Measurements from ENCODE around the gene BIN1.

BIN1 gene

DNA sequence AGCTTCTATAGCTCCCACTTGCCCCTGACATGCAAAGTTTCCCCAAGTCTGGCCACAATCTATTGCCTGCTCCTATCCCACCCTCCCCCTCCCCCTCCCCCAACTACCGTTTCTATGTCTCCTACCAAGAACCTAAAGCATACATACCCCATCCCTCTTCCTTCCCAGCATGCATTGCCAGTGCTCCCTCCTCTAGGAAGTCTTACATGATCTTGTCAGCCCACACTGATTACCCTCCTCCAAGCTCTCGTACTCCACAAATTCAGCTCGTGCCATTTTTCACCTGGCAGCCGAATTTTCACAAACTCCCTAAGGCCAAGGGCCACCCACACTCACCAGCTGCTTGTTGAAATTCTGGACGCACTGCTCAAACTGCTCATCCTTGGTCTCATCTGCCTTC lies 30.7 kb downstream of the BIN1 start:
- no peak for DNase-seq (ENCODE audit: low read depth, low spot score)

DNA sequence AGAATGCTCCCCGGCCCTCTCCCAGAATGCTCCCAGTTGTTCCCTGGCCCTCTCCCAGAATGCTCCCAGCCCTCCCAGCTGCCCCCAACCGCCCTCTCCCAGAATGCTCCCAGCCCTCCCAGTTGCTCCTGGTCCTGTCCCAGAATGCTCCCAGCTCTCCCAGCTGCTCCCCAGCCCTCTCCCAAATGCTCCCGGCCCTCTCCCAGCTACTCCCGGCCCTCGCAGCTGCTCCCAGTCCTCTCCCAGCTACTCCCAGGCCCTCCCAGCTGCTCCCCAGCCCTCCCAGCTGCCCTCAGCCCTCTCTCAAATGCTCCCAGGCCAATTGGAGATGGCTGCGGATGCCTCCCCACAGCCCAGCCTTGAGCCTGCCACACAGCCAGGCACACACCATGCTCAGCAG lies 31.1 kb downstream of the BIN1 start:
- DNase-seq (ENCODE audit: low read depth, low spot score): no peak

DNA sequence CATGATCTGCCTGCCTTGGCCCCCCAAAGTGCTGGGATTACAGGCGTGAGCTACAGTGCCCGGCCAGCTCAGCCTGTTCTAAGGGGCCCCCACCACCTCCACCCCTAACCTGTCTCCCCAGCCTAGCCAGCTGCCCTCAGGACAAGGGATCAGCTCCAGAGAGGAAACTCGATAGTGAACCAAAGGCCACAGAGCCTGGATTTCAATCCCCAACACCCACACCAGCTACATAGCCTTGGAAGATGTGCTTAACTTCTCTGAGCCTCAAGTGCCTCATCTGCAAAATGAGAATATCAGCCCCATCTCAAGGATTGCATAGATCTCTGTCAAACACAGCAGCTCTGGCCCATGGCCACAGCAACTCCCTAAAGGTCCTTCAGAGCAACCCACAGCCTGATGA lies 32.0 kb downstream of the BIN1 start:
- DNase-seq (ENCODE audit: low read depth, low spot score): no peak

DNA sequence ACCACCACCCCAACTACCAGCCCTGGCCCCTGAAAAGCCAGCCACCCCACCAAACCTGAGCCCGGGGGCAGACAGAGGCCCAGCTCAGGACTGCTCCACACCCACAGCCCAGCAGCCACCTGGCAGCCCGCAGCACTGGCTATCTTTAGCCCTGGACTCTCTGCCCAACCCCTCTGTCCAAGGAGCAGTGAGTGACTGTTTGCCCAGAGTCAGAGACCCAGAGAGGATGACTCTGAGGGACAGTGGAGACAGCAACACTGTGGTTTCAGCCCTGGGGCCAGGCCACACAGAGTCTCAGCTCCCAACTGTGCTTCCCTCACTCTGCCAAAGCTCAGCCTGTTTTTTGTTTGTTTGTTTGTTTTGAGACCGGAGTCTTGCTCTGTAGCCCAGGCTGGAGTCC lies 32.6 kb downstream of the BIN1 start:
- peak; percentile 57 for DNase-seq (ENCODE audit: low read depth, low spot score)

DNA sequence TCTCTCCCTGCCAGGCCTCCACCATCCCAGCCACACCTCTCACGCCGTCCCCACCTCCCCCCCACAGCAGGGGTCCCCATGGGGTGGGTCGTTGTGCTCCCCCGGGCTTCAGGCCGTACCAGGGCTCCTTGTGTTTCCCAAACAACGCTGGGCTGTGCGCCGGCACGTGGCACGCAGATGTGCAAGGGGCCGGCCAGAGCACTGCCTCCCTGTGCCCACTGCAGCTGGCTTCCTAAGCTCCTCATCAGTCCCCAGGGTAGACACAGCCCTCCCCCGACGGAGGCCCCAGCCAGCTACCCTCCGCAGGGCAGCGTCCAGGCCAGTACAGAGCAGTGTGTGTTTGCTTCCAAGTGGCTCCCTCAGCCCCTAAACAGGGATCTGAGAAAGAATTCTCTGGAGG lies 34.0 kb downstream of the BIN1 start:
- DNase-seq (ENCODE audit: low read depth, low spot score): no peak

DNA sequence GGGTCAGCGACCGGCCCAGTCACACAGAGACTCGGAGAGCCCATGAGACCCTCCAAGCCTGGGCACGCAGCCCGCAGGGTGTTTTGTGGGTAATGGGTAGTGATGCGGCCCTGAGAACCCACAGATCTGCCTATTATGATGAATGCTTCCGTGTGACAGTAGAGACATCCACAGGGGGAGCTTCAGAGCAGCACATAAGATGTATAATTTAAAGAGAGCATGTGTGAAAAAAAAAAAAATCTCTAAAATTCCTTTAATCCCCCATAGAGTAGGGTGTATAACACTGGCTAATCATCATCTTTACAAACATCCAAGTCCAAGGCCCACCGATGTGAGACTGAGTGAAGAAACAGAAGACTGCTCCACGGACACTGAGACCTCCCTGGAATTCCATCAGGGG lies 34.6 kb downstream of the BIN1 start:
- no peak for DNase-seq (ENCODE audit: low read depth, low spot score)

DNA sequence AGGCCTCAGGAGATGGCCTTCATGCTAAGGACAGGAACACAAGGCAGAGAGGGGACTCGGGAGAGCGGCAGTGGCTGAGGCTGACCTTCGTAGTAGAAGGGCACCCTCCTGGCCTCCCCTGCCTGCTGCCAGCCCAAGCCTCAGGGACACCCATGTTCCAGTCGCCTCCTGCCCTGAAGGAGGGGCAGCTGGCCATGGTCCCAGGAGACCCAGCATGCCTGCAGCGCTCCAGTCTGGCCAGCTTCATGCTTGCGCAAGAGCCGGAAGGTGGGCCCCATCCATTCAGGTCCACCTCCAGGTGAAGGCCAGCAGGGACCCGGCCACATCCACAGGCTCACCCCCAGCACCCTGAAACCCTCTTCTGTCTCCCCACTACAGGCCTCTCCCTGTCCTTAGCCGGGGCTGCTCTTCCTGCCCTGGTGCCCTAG lies 35.0 kb downstream of the BIN1 start:
- DNase-seq (ENCODE audit: low read depth, low spot score): no peak

DNA sequence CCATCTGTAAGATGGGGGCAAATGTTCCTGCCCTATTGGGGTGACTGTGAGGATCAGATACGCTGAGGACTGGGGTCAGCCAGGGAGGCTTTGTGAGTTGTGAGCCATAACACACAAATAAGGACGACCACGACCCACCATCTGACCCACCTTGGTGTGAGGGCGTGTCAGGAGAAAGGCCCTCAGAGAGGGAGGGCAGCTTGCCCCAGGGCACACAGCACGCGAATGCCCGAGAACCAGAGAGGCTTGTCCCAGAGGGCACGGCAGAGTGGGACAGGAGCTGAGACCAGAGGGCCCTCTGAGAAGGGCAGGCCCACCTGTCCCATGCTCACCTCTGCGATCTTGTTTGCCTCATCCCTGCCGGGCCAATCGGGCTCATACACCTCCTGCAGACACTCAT lies 36.7 kb downstream of the BIN1 start:
- no peak for DNase-seq (ENCODE audit: low read depth, low spot score)

DNA sequence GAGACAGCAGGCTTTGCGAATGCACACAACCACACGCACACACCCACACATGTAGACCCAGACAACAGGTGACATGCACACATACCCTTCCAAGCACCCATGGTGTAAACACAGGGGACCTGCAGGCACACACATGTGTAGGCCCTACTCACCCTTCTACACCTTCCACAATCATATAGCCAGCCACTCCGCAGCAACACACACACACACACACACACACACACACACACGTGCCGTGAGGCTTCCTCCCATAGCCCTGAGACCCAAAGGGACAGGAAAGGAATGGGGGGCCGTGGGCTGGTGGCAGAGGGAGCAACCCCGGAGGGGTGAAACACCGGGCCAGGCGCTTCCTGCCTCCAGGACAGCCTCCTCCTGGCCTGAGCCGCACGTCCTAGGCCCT lies 37.4 kb downstream of the BIN1 start:
- DNase-seq (ENCODE audit: low read depth, low spot score): no peak

DNA sequence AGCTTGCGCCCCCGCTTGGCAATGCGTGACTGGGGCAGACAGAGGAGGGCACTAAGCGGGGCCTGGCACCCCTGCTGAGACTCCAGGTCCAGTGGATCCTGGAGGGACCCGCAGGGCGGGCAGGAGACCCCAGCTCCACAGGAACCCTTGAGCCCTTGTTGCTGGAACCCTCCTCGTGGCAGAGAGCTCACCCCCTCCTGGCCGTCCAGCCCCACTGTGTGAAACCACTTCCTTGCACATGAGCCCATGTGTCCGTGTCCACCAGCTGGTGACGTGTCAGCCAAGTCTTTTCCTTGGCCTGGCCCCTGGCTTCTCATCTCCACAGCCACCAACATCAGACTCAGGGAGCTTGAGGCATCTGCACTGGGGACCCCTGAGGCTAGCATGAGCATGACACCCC lies 38.0 kb downstream of the BIN1 start:
- DNase-seq (ENCODE audit: low read depth, low spot score): no peak

DNA sequence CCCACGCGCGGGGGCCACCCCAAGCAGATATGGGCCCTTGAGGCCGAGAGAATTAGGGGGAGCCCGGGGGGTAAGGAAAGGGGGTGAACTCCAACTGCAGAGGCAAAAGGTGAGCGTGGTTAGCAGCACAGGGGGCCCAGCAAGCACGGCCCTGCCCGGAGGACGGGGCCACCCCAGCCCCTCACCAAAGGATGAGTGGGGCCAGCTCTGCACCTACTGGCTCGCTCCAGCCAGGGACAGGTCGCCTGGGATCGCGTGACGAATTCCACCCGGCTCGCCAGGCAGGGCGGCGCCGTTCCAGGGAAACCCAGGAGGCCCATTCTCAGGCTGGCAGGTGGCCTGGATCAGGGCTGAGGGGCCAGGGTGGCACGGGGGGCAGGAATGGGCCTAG lies 38.6 kb downstream of the BIN1 start:
- no peak for DNase-seq (ENCODE audit: low read depth, low spot score)

DNA sequence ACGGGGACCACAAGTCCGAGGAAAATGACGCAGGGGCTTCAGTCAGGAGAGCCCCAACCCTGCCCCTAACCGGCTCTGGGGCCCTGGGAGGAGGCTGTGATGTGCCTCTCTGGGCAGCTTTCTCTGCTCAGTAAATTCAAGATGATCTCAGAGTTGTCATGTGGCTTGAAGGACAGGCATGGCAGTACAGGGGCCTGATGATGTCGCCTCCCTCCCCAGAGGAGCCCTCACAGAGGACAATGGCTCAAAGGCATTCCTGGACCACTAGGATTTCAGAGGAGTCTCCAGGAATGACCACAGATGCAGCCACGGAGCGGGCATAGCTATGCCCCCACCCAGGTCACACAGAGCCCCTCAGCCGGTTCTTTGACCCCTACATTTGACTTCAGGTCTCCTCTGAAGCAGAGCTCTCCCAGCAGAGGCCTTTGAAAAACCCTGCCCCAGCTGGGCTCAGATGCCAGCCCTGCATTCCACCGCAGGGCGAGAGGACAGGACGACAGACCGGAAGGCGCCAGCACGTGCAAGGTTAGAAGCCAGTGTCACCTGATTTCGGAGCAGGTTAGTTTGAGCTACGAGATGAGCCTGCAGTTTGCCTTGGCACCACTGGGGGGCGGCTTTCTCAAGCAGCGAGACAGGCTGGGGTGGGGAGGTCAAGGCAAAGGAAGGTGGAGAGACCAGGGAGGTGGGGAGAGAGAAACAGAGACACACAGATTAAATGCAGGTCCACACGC lies 39.2 kb downstream of the BIN1 start:
- DNase-seq (ENCODE audit: low read depth, low spot score): peak; percentile 93

DNA sequence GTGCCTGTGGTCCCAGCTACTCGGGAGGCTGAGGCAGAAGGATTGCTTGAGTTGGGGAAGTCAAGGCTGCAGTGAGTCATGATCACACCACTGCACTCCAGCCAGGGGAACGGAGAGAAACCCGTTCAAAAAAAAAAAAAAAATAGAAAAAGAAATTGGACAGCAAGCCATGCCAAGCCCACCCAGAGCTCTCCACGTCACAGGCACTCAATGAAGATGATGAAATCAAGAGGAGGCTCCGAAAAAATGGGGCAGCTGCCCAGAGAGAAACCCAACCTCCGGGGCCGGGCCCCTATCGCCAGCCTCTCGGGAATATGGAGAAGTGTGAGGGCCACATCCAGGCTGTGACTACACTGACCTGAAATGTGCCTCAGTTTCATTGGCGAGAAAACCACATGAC lies 40.0 kb downstream of the BIN1 start:
- no peak for DNase-seq (ENCODE audit: low read depth, low spot score)

DNA sequence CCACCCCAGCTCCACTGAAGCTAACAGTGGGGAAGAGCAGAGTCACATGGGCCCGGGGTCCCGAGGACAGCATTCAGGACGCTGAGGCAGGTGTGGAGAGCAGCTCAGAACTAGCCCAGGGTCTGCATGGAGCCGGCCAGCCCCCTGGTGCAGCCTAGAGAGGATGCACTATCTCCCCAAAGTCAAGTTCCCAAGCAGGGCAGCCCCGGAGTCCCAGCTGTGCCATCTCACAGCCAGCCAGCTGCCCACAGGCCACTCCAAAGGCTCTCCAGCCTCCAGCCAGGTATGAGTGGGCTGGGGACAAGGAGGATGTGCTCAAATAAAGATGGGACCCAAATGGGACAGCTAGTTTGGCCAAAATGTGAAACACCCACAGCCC lies 41.0 kb downstream of the BIN1 start:
- no peak for DNase-seq (ENCODE audit: low read depth, low spot score)

DNA sequence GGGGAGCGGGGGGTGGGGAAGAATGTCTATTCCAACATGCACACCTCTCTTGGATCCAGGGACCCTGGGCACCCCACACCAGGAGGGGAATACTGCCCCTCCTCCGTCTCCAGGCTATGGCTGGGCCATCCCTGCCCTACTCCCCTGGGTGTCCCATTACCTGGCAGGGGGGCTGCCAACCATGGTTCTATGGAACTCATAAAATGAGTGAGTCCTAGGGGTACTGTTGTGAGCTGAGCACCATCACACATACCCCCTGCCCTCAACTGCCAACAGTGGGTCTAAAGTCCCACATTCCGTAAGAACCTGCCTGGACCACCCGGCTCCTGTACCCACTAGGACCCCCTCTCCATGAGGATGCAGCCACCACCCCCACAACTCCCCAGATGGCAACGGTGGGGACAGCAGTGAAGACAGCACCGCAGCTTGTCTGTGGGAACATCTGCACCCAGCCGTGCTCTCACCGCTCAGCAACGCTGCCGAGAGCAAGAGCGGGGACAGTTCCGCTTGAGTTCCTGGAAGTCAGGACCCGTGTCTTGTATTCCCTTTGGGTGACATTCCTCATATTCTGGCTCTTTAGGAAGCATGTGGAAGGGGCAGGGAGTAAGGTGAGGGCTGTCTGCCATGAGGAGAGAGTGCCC lies 41.5 kb downstream of the BIN1 start:
- DNase-seq (ENCODE audit: low read depth, low spot score): no peak

DNA sequence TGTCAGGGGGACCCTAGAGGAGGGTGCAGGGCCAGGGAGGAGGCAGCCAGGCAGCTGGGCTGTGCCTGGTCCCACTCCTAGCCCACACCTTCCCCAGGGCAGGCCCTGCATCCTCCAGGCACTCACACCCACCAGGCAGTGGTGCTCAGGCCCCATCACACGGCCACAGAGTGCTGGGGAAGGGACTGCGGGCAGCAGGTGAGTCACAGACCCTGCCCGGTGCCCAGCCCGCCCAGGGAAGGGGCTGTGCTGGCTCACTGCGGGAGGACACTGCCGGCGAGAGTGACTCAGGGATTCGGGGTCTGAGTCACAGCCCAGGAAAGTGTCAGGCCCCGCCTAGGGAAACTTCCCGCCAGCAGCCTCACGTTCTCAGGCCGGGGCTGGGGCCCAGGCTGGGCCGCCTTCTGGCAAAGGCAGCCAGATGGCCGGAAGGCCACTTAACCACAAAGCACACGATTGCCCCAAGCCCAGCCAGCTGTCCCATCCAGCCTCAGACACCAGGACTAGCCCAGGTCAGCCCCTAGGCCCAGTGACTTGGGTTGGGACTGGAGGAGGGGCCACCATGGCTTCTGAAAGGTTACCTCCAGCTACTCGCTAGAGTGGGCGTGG lies 42.2 kb downstream of the BIN1 start:
- peak; percentile 95 for DNase-seq (ENCODE audit: low read depth, low spot score)

DNA sequence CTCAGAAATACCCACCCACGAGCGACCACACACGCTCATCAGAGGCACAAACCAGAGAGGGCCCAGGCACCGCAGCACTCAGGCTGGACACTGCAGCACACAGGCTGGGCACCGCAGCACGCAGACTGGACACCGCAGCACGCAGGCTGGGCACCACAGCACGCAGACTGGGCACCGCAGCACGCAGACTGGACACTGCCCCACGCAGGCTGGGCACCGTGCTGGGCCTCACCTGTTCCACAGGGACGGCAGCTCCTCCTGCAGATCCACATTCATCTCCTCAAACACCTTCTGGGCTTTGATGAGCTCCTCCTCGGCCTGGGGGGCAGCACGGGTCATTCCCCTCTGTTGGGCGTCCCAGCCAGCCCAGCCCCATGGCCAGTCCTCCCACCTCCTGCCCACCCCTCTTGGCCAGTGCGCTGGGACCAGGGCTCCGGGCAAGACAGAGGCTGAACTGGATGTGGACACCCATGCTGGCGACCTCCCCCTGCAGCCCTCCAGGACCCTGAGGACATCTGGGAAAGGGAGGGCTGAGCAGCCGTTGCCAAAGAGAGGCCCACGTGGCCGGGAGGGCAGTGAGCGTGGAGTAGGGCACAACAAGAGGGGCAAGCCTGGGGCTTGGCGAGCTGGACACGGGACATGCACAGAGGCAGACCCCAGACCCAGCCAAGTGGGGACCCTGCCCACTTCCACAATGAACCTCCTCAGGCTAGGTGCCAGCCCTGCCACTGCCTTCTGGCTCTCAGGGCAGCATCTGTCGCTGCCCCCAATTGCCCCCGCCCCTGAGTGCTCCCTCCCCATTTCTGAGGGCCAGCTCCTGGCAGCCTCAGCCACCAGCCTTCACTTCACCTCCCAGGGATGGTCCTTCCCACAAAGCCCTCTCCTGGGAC lies 43.0 kb downstream of the BIN1 start:
- DNase-seq (ENCODE audit: low read depth, low spot score): no peak

DNA sequence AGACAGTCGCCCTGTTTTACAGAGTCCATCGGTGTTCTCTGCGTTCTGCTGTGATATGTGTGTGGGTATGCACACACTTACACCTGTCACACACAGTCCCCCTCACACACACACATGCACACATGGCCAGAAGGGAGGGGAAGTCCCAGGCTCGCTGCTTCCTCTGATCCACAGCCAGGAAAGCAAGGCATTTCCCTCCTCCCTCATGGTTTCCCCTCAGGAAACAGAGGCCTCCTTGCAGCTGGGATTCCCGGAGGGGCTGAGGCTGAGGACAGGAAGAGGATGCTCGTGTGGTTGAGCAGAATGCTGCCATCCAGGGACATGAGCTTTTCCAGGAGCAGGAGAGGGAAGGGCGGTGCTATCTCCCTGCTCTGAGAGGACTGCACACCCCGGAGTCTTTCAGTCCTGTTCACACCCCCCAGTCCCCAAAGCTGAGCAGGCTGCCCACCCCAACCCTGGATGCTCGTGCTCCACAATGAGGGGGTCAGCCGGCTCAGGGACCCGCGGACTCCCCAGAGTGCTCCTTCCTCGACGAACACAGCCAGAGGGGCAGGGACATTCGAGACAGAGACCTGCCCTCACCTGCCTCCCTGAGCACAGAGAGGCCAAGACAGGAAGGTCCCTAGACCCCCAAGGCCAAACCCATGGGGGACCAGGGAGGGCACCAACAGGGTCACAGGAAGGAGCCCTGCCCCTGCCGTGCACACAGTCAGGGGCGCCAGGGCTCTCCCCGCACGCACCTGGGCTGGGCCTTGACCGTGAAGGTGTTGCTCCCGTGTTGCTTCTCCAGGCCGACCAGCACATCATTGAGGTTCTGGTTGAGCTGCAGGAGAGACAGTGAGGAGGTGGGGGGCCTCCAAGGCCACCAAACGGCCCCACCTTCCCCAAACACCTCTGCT lies 45.3 kb downstream of the BIN1 start:
- DNase-seq (ENCODE audit: low read depth, low spot score): no peak

DNA sequence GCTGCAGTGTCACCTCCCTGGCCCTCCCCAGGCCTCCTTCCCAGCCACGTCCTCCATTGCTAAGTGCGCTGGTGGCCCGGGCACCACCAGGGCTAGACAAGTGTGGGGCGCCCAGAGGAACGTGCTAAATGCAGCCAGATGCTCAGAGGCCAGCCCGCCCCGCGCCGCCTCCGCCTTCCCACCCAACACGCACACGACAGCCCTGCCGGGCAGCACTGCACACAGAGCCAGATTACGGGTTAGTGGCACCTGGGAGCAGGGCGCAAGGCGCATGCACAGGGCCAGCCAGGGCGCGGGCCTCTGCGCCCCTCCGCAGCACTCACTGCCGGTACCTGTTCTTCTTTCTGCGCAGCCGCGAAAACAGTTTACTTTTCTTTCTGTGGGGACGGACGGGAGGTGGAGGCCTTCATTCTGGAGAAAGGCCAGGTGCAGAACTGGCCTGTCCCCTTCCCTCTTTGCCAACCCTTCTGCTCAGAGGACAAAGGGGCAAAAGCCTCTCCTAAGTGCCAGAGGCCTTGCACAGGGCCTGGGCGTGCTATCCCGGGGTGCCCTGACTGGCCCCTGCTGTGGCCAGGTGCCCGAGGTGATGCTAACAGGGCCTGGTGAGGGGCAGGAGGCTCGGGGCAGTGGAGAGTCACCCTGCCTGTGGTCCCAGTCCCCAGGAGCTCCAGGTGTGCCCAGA lies 46.5 kb downstream of the BIN1 start:
- DNase-seq (ENCODE audit: low read depth, low spot score): no peak

DNA sequence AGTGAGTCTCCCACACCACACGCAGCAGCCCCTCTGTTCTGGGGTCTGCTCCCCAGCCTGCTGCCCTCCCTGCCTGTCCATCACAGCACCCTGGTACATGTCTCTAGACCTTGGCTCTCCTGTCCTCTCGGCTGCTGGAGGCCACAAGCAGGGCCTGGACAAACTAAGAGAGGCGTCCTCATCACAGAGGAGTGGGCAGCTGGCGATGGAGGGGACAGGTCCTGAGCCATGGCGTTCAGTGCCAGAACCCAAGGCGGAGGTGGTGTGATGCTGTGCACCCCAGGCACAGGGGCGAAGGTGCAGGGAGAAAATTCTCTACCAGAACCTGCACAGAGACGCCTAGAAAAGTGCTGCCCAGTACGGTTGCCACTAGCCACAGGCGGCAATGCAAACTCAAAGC lies 47.4 kb downstream of the BIN1 start:
- DNase-seq (ENCODE audit: low read depth, low spot score): no peak

DNA sequence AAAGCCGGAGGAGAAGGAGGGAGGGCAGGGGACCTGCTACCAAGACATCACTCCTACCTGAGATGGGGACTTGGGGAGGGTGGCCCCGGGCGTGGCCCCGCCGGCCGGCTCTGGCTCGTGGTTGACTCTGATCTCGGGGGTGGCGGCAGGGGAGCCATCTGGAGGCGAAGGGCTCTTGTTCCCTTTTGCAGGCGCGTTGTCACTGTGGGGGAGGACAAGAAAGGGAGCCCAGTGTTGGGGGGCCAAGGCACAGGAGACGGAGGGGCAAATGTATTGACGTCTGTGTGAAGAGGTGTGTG lies 48.1 kb downstream of the BIN1 start:
- no peak for DNase-seq (ENCODE audit: low read depth, low spot score)
